HG03045 (cell line): ENCODE measurements around the gene MS4A2.
"Not testable (repeated sequence)": the region's sequence is repeated elsewhere in the genome, so short reads cannot be mapped to it uniquely, and the experiment has no call there.

ENCODE experiments used
- ATAC-seq: cut with Tn5 transposase; IDR thresholded peaks from one replicate; pipeline ENCODE4 v1.9.1; 2021; ENCODE audit warnings: mild to moderate bottlenecking, moderate library complexity; ENCODE audit not compliant: unreplicated experiment

MS4A2 gene

GRCh38 chr11:60088364-60088763 is at the start of gene MS4A2:
MS4A2 (plus strand) TSS chr11:60088664; CDS start chr11:60088766, 102 bp downstream.
- ATAC-seq = no peak

GRCh38 chr11:60040109-60040508 is 48.4 kb upstream of the MS4A2 start, which contains the start of gene OOSP2:
OOSP2 (plus strand) TSS chr11:60040409; CDS start chr11:60040460, 51 bp downstream.
- no peak for ATAC-seq

GRCh38 chr11:60050422-60050821 is 38.0 kb upstream of the MS4A2 start:
- not testable (repeated sequence) for ATAC-seq

- not testable (repeated sequence) for ATAC-seq
These were observed 37.6 kb upstream of the MS4A2 start for GRCh38 chr11:60050839-60051238.

GRCh38 chr11:60056349-60056969 is 32.0 kb upstream of the MS4A2 start, which contains the start of gene MS4A3:
MS4A3 (plus strand) TSS chr11:60056665; CDS start chr11:60061161, 4,496 bp downstream.
- no peak for ATAC-seq

- ATAC-seq = no peak
These were observed 29.4 kb upstream of the MS4A2 start for GRCh38 chr11:60059052-60059451.

GRCh38 chr11:60059521-60060240 is 28.8 kb upstream of the MS4A2 start:
- ATAC-seq = no peak

GRCh38 chr11:60064111-60064510 is 24.4 kb upstream of the MS4A2 start:
- no peak for ATAC-seq

- ATAC-seq = no peak
These were observed 22.7 kb upstream of the MS4A2 start for GRCh38 chr11:60065801-60066200.

GRCh38 chr11:60069450-60069849 is 19.0 kb upstream of the MS4A2 start:
- no peak for ATAC-seq

- ATAC-seq = not testable (repeated sequence)
These were observed 16.8 kb upstream of the MS4A2 start for GRCh38 chr11:60071644-60072043.

GRCh38 chr11:60077216-60077817 is 11.1 kb upstream of the MS4A2 start:
- ATAC-seq = no peak

GRCh38 chr11:60077981-60078380 is 10.5 kb upstream of the MS4A2 start:
- no peak for ATAC-seq

GRCh38 chr11:60078745-60079144 is 9.7 kb upstream of the MS4A2 start:
- no peak for ATAC-seq

- ATAC-seq = no peak
These were observed 7.9 kb upstream of the MS4A2 start for GRCh38 chr11:60080535-60080934.

GRCh38 chr11:60084631-60085273 is 3.7 kb upstream of the MS4A2 start:
- ATAC-seq = no peak

GRCh38 chr11:60085909-60086308 is 2.6 kb upstream of the MS4A2 start:
- ATAC-seq = no peak

- ATAC-seq = no peak
These were observed 1.2 kb upstream of the MS4A2 start for GRCh38 chr11:60087239-60087638.

- ATAC-seq = no peak
These were observed 7.1 kb downstream of the MS4A2 start for GRCh38 chr11:60095477-60096120.

- ATAC-seq = no peak
These were observed 8.7 kb downstream of the MS4A2 start for GRCh38 chr11:60097189-60097588.

- ATAC-seq = no peak
These were observed 10.0 kb downstream of the MS4A2 start for GRCh38 chr11:60098508-60098907.
